Measurements from ENCODE around the gene DOCK1. TPM values are rescaled to one million over a fixed set of nuclear protein-coding genes. Genes with fewer than 3 reads are reported as not detected.

Gene DOCK1
- total RNA-seq, 3 donors from 2014 or later: 50.4 to 101 (median 69.2) TPM

DNA sequence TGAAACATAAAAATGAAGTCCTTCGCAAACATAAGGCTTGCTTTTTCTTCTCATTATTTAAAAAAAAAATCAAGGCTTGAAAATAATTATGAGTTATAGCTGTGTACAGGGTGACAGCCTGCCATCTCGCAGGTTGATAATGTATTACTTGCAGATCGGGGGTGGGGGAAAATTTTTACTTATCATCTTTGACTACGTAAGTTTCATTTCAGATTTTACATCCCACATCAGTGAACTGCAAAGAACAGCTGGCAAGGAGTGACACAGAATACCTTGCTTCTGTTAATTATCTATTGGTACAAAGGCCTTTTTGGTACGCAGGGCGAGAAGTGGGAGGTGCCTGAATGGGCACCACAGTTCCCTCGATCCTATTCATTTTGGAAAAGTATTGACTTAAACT, 232.2 kb downstream of the DOCK1 start:
- Histone ChIP-seq H3K27me3 (no peaks in the 10 kb centered on the region), H3K9me3 (no peaks in the 10 kb centered on the region), H3K4me1 (no peaks in the 10 kb centered on the region), H3K36me3 (no peaks in the 10 kb centered on the region), H3K4me3 (no peak overlapping the region), H3K27ac (no peak overlapping the region)
- TF ChIP-seq CTCF (IDR thresholded peaks at IDR 0.05) (no peak), POLR2AphosphoS5 (IDR thresholded peaks at IDR 0.05) (no peak), POLR2A (IDR thresholded peaks at IDR 0.05) (no peak)
- intact Hi-C loops (cut with DNase I; ENCODE audit: low total_unique reads): no loop called here
- no peak for DNase-seq (ENCODE audit: low spot score in 2 of 2)

- H3K36me3 ChIP-seq: no peaks in the 10 kb centered on the region
- intact Hi-C loops (cut with DNase I; ENCODE audit: low total_unique reads): no loop called here
- no peak for TF ChIP-seq CTCF (IDR thresholded peaks at IDR 0.05)
- TF ChIP-seq POLR2A (IDR thresholded peaks at IDR 0.05): no peak
- no peak for TF ChIP-seq POLR2AphosphoS5 (IDR thresholded peaks at IDR 0.05)
Measured at GRCh38 chr10:127142136-127142535, 236.9 kb downstream of the DOCK1 start.

GRCh38 chr10:127142856-127143255, 237.6 kb downstream of the DOCK1 start:
- Histone ChIP-seq H3K36me3 (no peaks in the 10 kb centered on the region), H3K4me1 (no peaks in the 10 kb centered on the region), H3K27ac (no peak overlapping the region), H3K4me3 (no peak overlapping the region), H3K27me3 (no peaks in the 10 kb centered on the region), H3K9me3 (no peaks in the 10 kb centered on the region)
- DNase-seq (ENCODE audit: low spot score in 2 of 2): no peak
- intact Hi-C loops (cut with DNase I; ENCODE audit: low total_unique reads): no loop called here
- TF ChIP-seq POLR2AphosphoS5 (IDR thresholded peaks at IDR 0.05) (no peak), CTCF (IDR thresholded peaks at IDR 0.05) (no peak), POLR2A (IDR thresholded peaks at IDR 0.05) (no peak)

More at GRCh38 chr10:127142136-127142535, 236.9 kb downstream of the DOCK1 start:
- H3K4me3 ChIP-seq: no peak overlapping the region
- no peak overlapping the region for H3K27ac ChIP-seq
- no peaks in the 10 kb centered on the region for H3K9me3 ChIP-seq
- no peaks in the 10 kb centered on the region for H3K4me1 ChIP-seq
- no peaks in the 10 kb centered on the region for H3K27me3 ChIP-seq
- no peak for DNase-seq (ENCODE audit: low spot score in 2 of 2)

DNA sequence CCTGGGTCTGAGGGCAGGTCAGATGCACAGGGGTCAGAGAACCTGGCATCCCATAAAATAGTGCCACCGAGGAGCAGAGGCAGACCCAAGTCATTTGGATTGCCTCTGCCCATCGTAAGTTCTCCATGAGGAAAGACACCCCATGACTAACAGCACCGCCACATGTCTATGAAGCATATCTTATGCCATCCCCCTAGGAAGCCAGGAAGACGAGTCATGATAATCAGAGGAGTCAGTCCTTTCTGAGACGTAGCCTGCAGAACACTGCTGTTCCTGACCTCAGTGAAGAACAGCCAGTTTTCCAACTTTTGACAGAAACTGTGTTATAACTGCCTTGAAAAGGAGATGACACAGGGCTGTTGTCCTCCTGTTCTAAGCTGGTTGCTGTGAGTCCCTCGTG, 239.9 kb downstream of the DOCK1 start:
- Histone ChIP-seq H3K4me3 (no peak overlapping the region), H3K36me3 (no peaks in the 10 kb centered on the region), H3K9me3 (no peaks in the 10 kb centered on the region), H3K27ac (no peak overlapping the region), H3K4me1 (no peaks in the 10 kb centered on the region), H3K27me3 (no peaks in the 10 kb centered on the region)
- TF ChIP-seq POLR2AphosphoS5 (IDR thresholded peaks at IDR 0.05) (no peak), POLR2A (IDR thresholded peaks at IDR 0.05) (no peak), CTCF (IDR thresholded peaks at IDR 0.05) (no peak)
- intact Hi-C loops (cut with DNase I; ENCODE audit: low total_unique reads): no loop called here
- DNase-seq (ENCODE audit: low spot score in 2 of 2): no peak

- no peaks in the 10 kb centered on the region for H3K9me3 ChIP-seq
- no peak for DNase-seq (ENCODE audit: low spot score in 2 of 2)
Measured at GRCh38 chr10:127146661-127147060, 241.4 kb downstream of the DOCK1 start.

More at GRCh38 chr10:127146661-127147060, 241.4 kb downstream of the DOCK1 start:
- Histone ChIP-seq H3K4me1 (no peaks in the 10 kb centered on the region), H3K4me3 (no peak overlapping the region), H3K27ac (no peak overlapping the region), H3K36me3 (no peaks in the 10 kb centered on the region), H3K27me3 (no peaks in the 10 kb centered on the region)
- intact Hi-C loops (cut with DNase I; ENCODE audit: low total_unique reads): no loop called here
- no peak for TF ChIP-seq POLR2AphosphoS5 (IDR thresholded peaks at IDR 0.05)
- no peak for TF ChIP-seq CTCF (IDR thresholded peaks at IDR 0.05)
- no peak for TF ChIP-seq POLR2A (IDR thresholded peaks at IDR 0.05)

All from breast epithelium (tissue), 4 donors.